ENCODE data around the gene CDCA3.

GRCh38 chr12:6867413-6868210, 16.5 kb upstream of the CDCA3 start, which contains the start of gene TPI1:
- no peak for TF ChIP-seq CTCF (conservative IDR thresholded peaks at IDR 0.05; ENCODE audit: low read depth, low read length)
- TF ChIP-seq EZH2 (IDR thresholded peaks at IDR 0.05; ENCODE audit: borderline replicate concordance, low read depth, low read length, poor library complexity, severe bottlenecking) = no peak
